Thoracic aorta (tissue), 2 donors: ENCODE results near the gene RNH1. TPM values are rescaled to one million over a fixed set of nuclear protein-coding genes. Genes with fewer than 3 reads are reported as not detected.

Experiments
- ATAC-seq: fragments of 150-250 bp; one replicate; pipeline ENCODE4 v1.8.0; 2017; ENCODE audit warnings: low read depth; ENCODE audit not compliant: insufficient number of reproducible peaks, low FRiP score
- DNase-seq: peaks from one replicate; pipeline ENCODE4 v3.0.0-alpha.2; 2020; ENCODE audit warnings: low spot score
- H3K27ac ChIP-seq, 2 donors: fragments of 200-600 bp; sonication (generic); 1 replicate in 1 of 2; 2 replicates in 1 of 2; pipeline ENCODE4 v1.5.1; 2016; ENCODE audit warnings: mild to moderate bottlenecking in 2 of 2, moderate library complexity in 2 of 2
- H3K27me3 ChIP-seq: fragments of 200-600 bp; sonication (generic); replicated peaks from 2 replicates; pipeline ENCODE4 v1.6.0; 2016; ENCODE audit warnings: mild to moderate bottlenecking; ENCODE audit not compliant: insufficient read depth
- H3K36me3 ChIP-seq: fragments of 200-600 bp; sonication (generic); one replicate; pipeline ENCODE4 v1.5.1; 2016
- H3K4me1 ChIP-seq, 2 donors: fragments of 200-600 bp; sonication (generic); 1 replicate in 1 of 2; 2 replicates in 1 of 2; pipeline versions ENCODE4 v1.5.1 to v1.6.0; 2016; ENCODE audit warnings: low read depth in 2 of 2, mild to moderate bottlenecking in 1 of 2; ENCODE audit not compliant: control insufficient read depth in 1 of 2
- H3K4me3 ChIP-seq: fragments of 200-600 bp; sonication (generic); 2 replicates; pipeline ENCODE4 v1.5.1; 2016; ENCODE audit warnings: mild to moderate bottlenecking
- H3K9me3 ChIP-seq: fragments of 200-600 bp; sonication (generic); 2 replicates; pipeline ENCODE4 v1.5.1; 2016
- CTCF ChIP-seq: fragments of 200-600 bp; sonication (generic); IDR thresholded peaks from one replicate; pipeline ENCODE4 v1.5.1; 2019; ENCODE audit warnings: antibody characterized with exemption
- total RNA-seq, 2 donors: library from RNA; depleted of rRNA; stranded (reverse); fragments of >200 nt; gene quantifications; one replicate each; pipeline versions ENCODE4 v1.1.0 to v1.2.3, GENCODE V29; 2016

The RNH1 gene
- total RNA-seq, 2 donors from 2014 or later, result 224 to 355 TPM

- ATAC-seq, result no peak
- Histone ChIP-seq H3K4me3 (no peak overlapping the region), H3K27me3 (no peaks in the 10 kb centered on the region), H3K36me3 (no peaks in the 10 kb centered on the region), H3K27ac (no peak overlapping the region), H3K9me3 (no peaks in the 10 kb centered on the region), H3K4me1 (no peaks in the 10 kb centered on the region)
- no peak for TF ChIP-seq CTCF
- DNase-seq, result no peak
These were observed 19.4 kb downstream of the RNH1 start for GRCh38 chr11:487571-488021.

DNA sequence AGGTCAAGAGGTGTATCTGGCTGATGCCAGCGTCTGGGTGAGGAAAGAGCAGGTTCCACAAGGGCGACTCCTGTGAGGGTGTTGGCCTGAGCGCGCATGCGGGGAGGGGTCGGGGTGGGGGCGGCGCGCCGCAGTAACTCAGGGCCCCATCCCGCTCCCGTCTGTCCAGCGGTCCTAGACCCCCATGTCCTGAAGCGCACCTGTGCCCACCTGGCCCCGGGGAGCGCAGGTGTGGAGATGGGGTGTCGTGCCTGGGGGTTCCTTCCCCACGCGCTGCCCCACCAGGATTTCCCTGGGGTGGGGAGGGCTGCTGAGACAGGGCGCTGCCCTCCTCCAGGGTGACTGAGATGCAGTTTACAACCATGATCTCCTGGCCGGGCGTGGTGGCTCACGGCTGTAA is 20.9 kb downstream of the RNH1 start:
- no peaks in the 10 kb centered on the region for H3K9me3 ChIP-seq
- H3K4me3 ChIP-seq, result no peak overlapping the region
- no peaks in the 10 kb centered on the region for H3K36me3 ChIP-seq
- DNase-seq, result no peak
- no peak for ATAC-seq
- no peaks in the 10 kb centered on the region for H3K4me1 ChIP-seq
- H3K27me3 ChIP-seq, result no peaks in the 10 kb centered on the region
- H3K27ac ChIP-seq, result no peak overlapping the region
- TF ChIP-seq CTCF, result no peak

DNA sequence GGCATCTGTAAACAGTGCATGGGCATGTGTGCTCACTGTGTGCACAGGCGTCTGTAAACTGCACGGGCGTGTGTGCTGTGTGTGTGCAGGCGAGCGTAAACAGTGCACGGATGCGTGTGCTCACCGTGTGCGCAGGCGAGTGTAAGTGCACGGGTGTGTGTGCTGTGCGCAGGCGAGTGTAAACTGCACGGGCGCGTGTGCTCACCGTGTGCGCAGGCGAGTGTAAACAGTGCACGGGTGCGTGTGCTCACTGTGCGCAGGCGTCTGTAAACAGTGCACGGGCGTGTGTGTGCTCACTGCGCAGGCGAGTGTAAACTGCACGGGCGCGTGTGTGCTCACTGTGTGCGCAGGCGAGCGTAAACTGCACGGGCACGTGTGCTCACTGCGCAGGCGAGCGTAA is 22.4 kb downstream of the RNH1 start:
- TF ChIP-seq CTCF, result no peak
- ATAC-seq, result no peak

DNA sequence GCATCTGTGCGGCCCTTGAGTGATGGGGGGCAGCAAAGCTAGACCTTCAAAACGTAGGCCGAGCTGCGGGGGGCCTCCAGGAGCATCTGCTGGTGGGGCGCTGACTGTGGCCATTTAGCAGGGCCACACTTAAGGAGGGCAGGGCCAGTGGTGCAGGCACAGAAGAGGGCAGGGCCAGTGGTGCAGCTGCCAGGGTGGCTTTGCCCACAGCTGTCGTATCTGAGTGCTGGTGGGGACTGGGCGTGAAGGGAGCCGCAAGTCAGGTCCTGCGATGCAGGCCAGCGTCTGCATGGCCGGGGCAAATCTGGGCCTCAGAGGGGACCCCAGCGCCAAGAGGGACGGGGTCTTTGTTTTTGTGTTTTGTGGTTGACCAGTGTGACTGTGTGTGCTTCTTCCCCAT is 27.7 kb downstream of the RNH1 start:
- DNase-seq (no peak), ATAC-seq (no peak)
- H3K9me3 ChIP-seq, result no peaks in the 10 kb centered on the region
- peaks cover 5 to 10% of the 10 kb centered on the region in 2 donors for H3K4me1 ChIP-seq
- no peak for TF ChIP-seq CTCF
- no peak overlapping the region for H3K4me3 ChIP-seq
- H3K27ac ChIP-seq, result no peak overlapping the region
- no peaks in the 10 kb centered on the region for H3K36me3 ChIP-seq
- H3K27me3 ChIP-seq, result no peaks in the 10 kb centered on the region

More for the DNA sequence above, 22.4 kb downstream of the RNH1 start:
- Histone ChIP-seq H3K4me1 (no peaks in the 10 kb centered on the region), H3K36me3 (no peaks in the 10 kb centered on the region), H3K27ac (no peak overlapping the region), H3K4me3 (no peak overlapping the region), H3K9me3 (no peaks in the 10 kb centered on the region), H3K27me3 (no peaks in the 10 kb centered on the region)
- no peak for DNase-seq

GRCh38 chr11:477052-477715 is 29.9 kb downstream of the RNH1 start:
- Histone ChIP-seq H3K9me3 (no peaks in the 10 kb centered on the region), H3K36me3 (no peaks in the 10 kb centered on the region), H3K4me3 (no peak overlapping the region), H3K27ac (peak overlapping the region in 1 of 2 donors; percentile 32), H3K4me1 (peaks cover 5 to 10% of the 10 kb centered on the region in 2 donors), H3K27me3 (no peaks in the 10 kb centered on the region)
- DNase-seq (no peak), ATAC-seq (no peak)
- no peak for TF ChIP-seq CTCF
